Measurements from ENCODE around the gene KIAA2012.

DNA sequence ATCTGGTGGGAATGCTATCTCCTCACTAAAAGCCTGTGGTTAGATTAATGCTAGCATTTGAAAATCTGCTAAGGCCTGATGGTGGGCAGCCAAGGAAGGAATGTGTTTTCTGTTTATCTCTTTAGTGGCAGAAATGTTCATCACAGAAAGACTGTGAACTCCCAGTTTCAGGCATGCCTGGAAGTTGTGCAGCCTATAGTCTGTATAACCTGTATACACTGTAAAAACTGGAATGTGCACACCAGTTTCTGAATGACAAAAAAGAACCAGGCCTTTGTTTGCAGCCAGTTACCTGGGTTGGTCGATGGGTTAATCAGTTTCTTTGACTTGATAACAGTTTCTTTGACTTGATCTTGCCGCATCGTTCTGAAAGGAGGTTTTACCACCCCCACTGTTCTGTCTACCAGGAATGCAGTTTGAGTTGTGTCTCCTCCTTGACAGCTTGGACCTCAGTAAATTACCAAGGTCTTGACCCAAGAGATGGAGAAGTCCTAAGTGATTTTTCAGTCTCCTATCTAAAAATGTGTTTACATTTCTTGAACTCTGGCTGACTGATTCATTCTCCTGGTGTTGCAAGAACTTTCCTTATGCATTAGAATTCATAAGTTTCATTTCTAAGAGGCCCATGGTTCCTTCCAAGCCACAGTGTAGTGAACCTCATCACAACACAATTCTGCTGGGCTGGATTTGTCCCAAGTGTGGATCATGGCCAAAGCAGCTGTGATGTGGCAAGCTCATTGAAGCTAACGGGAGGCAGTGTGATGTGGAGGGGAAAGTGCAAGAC, 62.2 kb downstream of the KIAA2012 start:
- TF ChIP-seq, protein P1, sequence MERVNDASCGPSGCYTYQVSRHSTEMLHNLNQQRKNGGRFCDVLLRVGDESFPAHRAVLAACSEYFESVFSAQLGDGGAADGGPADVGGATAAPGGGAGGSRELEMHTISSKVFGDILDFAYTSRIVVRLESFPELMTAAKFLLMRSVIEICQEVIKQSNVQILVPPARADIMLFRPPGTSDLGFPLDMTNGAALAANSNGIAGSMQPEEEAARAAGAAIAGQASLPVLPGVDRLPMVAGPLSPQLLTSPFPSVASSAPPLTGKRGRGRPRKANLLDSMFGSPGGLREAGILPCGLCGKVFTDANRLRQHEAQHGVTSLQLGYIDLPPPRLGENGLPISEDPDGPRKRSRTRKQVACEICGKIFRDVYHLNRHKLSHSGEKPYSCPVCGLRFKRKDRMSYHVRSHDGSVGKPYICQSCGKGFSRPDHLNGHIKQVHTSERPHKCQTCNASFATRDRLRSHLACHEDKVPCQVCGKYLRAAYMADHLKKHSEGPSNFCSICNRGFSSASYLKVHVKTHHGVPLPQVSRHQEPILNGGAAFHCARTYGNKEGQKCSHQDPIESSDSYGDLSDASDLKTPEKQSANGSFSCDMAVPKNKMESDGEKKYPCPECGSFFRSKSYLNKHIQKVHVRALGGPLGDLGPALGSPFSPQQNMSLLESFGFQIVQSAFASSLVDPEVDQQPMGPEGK (CRISPR knock-in tag; IDR thresholded peaks at IDR 0.05; ENCODE audit: borderline replicate concordance), result no peak
- TF ChIP-seq CSDC2 (CRISPR knock-in tag; IDR thresholded peaks at IDR 0.05), result no peak
